G401.6 (cell line): ENCODE measurements around the gene HOXA5.

ENCODE experiments used
- FAIRE-seq: peaks from 2 replicates; lab custom pipeline; 2012; peaks lifted over from hg19 to GRCh38; lab: Jason Lieb, UNC

HOXA5 gene

GRCh38 chr7:27143023-27143949, at the start of gene HOXA5:
HOXA5 (minus strand) TSS chr7:27143681; CDS start chr7:27143607, 74 bp downstream.
- FAIRE-seq = no peak

DNA sequence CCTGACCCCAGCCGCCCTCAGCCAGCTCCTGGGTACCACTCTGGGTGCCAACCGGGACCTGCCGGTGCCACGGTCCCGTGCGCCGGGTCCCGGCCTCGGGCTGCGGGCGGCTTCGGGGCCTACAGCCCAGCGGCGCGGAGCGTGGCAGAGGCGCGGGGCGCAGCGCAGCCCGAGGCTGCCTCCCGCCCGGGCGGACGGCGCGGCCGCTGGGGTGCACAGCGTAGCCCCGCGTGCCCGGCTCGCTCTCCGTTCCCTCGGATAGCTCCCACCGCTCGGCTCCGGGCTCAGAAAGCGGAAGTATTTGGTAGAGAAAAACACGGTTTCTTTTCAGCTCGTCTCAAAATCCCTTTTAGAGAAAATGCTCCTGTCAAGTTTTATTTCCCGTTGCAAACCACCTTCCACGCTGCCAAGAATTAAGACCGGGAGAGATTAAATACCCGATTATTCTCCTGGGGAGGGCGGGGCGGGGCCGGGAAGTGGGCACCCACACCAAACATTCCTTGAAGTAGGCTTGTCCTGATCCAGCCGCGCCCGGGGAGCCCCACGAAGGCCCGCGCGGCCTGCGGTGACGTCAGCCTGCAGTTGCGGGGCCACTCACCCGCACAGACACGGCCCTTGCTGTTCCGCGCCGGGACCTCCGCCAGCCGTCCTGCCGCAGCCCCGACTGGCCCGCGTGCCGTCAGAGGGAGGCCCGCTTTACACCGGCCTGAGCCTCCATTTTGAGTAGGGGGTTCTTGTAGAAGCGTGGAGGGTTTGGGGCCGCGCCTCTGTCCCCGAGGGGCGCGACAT, 49.3 kb upstream of the HOXA5 start:
- no peak for FAIRE-seq

GRCh38 chr7:27191833-27192545, 48.5 kb upstream of the HOXA5 start:
- no peak for FAIRE-seq

DNA sequence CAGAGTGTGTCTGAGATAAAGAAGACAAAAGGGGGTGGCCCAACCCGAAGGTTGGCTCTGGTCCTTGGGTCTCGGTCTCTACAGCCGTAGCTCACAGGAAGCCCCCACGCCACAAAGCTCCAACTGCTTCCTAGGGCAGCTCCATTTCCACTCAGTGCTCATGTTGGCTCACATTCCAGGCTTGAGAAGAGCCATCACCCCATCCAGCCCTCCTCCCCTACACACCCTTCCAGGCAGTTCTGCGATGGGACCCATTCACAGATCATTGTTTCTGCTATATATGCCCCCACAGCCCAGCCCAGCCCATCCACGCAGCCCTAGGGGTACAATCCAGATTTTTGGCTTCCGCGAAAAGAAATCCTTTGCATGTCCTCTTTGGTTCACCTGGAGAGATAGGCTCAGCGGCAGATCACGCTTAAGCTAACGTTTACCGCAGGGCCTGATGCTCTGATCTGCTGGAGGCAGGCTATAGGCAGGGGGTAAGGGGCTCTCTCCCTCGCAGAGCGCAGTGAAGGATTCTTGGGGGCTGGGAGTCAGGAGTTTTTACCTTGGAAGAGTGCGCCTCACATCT, 47.8 kb upstream of the HOXA5 start:
- FAIRE-seq = no peak

DNA sequence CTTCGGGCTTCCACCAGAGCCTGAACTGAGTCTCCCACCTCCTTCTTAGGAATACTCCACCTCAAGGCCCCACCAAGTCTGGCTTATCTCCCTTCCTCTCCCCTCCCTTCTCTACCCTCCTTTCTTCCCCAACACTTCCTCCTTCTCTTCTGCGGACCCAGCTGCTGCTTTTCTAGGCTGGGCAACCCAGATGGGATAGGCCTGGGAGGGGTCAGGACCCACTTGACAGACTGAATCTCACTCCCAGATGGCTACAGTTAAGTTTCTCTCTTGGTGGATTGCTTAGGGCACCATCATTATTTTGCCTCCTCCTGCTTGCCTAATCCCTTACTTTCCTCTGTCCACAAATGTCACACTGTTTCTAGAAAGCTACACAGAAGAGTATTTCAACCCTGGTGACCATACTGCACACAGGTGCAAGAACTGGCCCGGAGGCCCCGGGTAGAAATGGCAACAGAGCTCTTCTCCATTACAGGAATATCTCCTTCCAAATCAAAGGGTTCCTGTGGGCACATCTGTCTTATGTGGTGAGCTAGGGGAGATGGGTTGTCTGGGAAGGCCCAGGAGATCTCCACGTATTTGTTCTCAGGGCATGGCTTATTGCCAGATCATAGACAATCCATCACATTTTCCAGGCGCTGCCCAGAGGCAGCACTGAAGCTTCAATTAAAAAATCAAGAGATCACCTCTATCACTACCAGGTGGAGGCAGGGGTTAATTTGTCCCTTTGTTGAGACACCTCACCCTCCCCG, 46.7 kb upstream of the HOXA5 start:
- no peak for FAIRE-seq

- FAIRE-seq = no peak
These were observed 46.0 kb upstream of the HOXA5 start for GRCh38 chr7:27189295-27189996.

DNA sequence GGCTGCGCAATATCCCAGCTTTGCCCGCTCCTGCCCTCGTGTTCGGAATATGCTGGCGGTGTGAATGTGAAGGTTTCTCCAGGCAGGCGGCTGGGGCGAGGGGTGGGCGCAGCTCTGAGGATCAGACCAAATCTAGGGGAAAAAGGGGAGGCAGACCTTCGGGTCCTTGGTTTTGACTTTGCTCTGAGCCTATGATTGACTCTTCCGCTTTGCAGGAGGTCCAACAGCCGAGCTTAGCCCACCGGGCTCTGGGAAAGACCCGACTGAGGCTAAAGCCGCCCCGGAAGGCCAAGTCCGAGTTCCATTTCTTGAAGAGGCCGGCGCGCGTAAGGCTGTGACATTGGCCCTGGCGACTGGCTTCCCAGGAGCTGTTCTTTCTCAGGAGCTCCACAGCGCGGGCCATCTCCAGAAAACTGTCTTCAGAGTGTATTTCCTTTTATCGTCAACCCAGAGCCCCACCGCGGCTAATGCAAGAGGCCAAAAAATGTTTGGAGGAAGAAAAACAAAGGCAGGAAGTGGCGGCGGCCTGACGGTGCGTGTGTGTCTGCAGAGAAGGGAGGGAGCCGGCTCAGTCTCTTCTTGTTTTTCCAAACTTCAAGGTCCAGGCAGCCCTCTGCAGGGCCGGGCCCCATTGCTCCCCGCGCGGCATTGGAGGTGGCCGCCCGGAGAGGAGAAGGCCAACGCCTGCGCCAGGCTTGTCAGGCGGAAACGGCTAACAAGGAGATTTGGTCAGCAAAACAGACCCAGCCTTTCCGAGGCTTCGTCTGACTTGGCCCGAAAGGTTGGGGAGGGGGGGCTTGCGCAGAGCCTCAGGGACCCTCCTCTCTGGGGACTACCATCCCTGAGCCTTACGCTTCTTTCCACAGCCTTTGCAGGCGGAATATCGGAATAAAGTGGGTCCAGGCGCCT, 45.2 kb upstream of the HOXA5 start:
- FAIRE-seq = no peak

DNA sequence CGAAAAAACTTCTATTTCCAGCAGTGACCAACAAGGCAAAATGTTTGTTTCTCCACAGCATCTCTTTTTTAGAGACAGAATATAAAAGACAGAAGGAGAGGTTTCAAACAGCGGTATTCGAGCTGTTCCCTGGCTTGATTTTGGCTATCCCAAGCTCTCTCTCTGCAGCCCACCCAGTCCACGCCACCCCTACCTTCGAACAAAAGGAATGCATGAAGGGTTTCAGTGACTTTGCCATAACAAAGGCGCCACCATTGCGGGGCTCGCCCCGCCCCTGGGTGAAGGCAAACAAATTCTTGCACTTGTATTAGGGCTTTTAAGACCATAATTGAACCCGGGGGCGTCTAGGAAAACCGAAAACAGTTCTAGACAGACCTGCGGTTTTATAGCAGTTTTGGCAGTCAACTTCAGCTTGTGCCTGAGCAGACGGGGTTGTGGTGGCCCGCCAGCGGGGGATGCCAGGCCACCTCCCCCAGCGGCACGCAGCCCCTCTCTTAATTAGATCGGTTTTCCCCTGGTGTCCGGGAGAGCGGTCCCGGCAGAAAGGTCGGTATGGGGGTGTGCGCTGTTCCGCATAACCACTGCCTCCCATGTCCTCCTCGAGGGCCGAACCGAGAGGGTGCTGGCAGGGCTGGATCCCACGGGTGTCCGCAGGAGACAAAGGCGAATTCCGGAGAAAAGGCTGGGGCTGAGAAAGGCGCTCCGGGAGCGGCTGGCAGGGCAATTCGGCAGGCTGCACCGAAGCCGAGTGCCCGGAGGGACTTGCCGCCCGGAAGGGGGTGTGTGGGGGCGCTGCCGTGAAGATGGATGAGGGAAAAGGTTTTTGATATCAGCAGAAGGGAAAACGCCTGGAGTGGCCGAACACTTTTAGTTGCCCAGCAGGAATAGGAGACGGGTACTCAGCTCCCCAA, 44.2 kb upstream of the HOXA5 start:
- FAIRE-seq = no peak

DNA sequence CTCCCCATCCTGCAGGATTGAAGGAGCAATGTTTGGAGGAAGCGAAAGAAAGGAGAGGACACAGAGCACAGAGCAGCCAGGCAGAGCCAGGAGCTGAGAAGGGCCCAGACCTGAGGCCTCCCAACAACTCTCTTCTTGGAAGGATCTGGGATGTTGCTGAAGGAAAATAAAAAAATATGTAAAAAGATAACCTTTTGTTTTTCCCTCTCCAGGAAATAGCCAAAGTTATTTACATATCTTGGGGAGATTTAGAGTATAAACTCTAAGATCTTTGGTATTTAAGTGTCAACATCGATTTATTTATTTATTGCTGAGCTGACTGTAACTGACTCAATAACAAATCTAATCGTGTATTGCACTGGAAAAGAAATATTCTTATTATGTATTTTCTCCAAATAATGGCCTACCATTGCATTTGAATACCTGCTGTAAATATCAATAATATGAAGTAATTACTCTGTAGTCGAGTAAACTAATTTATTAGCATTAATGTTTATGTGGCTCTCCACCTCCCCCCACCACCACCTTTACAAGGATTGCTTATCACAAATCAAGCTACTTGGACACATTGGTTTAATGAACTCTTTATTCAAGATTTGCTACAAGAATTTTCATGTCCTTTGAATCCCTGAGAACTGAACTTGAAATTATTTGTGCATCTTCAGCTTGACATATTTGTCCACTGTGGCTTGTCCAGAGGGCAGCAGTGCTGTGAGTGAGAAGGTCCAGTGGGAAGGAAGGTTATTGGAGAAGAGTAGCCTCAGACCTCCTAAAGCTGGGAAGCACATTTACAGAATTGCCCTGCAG, 43.4 kb upstream of the HOXA5 start:
- peak; percentile 19 for FAIRE-seq

DNA sequence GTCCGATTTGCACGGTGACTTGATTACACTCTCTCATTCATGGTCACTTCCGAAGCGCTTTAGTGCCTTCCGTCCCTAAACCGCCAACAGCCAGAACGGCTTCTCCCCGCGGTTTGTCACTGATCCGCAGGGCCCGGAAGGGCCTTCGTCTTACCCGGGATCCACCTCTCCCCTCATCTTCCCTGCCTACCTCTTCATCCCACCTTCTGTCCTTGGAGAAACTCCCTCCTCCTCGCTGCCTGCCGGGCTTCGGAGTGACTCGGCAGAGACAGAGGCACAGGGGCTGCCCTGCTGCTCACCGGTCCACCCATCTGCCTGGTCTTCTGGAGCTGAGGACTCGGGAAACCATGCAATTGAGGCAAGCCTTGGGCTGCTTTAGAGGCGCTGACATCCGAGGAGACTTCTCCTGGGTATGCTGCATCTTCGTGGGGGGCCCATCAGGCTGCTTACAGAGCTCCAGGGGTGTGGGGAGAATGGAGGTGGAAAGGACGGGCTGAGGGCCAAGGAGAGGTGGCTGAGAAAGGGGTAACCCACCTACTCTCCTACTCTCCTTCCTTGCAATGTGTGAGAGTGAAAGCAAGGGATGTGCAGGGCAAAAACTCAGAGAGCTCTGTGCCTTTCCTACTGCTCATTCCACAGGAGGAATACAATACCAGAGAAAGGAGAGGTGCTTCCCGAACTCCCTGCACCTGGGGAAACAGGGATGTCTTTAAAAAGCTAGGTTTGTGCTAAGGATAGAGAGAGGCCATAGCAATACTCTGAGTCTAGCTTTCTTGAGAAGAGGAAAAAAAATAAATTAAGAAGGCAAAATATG, 42.6 kb upstream of the HOXA5 start:
- FAIRE-seq = no peak

- peak; percentile 89 for FAIRE-seq
These were observed 41.8 kb upstream of the HOXA5 start, which contains the start of gene HOXA11 for GRCh38 chr7:27185013-27185853. HOXA11 (minus strand) TSS chr7:27185232; CDS start chr7:27185144, 88 bp downstream.

DNA sequence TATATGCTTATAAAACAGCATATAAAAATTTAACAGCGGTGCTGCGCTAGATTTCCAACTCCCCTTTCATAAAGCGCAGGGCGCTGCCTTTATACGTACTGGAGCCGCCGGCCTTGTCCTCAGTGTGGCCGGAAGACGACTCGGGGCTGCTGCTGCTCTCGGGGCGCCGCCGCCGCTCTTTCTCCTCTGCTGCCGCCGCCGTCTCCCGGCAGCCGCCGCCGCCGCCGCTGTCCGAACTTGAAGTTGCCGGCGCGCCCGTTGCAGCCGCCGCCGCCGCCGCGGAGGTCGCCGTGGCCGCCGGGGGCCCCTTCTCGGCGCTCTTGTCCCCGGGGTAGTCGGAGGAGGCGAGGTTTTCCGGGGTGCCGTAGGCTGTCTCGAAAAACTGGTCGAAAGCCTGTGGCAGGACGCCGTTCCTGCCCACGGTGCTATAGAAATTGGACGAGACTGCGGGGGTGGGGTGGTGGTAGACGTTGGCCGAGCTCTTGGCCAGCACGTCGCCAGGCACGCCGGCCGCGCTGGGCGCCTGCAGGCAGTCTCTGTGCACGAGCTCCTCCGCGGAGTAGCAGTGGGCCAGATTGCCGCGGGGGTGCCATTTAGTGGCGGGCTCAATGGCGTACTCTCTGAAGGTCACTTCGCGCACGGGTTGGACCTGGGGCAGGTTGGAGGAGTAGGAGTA, 41.0 kb upstream of the HOXA5 start:
- FAIRE-seq = no peak

- FAIRE-seq = peak; percentile 27
These were observed 40.3 kb upstream of the HOXA5 start for GRCh38 chr7:27183682-27184336.

DNA sequence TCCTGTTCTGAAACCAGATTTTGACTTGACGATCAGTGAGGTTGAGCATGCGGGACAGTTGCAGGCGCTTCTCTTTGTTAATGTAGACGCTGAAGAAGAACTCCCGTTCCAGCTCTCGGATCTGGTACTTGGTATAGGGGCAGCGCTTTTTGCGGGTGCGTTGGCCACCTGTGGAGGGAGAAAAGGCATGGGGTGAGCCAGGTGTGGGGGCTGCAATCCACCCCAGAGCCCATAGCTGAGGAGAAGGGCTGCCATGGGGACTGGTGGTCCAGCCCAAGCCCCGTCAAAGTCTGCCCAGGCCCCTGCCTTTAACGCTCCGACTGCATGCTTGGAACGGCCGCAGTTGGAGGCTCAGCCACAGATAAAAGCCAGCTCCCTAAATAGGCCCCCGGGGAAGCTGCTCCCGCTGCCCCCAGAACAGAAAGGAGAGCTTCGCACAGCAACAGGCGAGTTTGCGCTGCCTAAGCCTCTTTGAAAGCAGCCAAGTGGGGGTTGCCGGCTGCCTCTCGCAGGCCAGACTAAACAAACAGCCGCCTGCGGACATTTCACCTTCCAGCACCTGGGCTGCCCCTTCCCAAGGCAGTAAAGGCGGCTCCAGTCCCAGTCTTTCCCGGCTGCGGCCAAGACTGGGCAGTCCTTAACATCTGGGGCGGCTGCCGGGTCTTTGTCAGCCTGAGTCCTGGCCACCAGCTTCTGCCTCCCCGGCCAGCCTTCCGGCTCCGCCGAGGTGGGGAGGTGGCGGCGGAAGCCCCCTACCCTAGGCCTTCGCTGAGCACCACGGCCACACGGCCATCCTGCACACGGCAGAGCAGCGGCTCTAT, 39.6 kb upstream of the HOXA5 start:
- no peak for FAIRE-seq
